H1 (cell line): ENCODE data around the gene CBFA2T2. TPM values are rescaled to one million over a fixed set of nuclear protein-coding genes. Genes with fewer than 3 reads are reported as not detected.

Source experiments
- CTCF ChIA-PET: fragments of 300-600 bp; sonication (Branson Sonifier 250); formaldehyde crosslinking; loops from one replicate; lab custom pipeline; 2021; ENCODE audit not compliant: partially characterized antibody; lab: Charles Lee
- POLR2A ChIA-PET: fragments of 300-600 bp; sonication (Branson Sonifier 250); formaldehyde crosslinking; loops from one replicate; lab custom pipeline; 2021; ENCODE audit warnings: inconsistent platforms; ENCODE audit not compliant: partially characterized antibody; lab: Charles Lee
- DNase-seq, 2 experiments: peaks; one replicate each; pipeline versions ENCODE4 v3.0.0 to v3.0.0-alpha.2; 2010 to 2022; ENCODE audit warnings: low spot score in 2 of 2, low read depth in 1 of 2, mixed read lengths in 1 of 2
- FAIRE-seq: peaks from 2 replicates; lab custom pipeline; 2011; peaks lifted over from hg19 to GRCh38; lab: Jason Lieb, UNC
- H2AFZ ChIP-seq: 2 replicates; pipeline ENCODE4 v1.8.1; 2012; ENCODE audit warnings: low read length, inconsistent platforms
- H2AK5ac ChIP-seq: 2 replicates; pipeline ENCODE4 v1.6.1; 2013; ENCODE audit warnings: low read depth, low read length
- H2BK120ac ChIP-seq: replicated peaks from 2 replicates; pipeline ENCODE3; 2013; ENCODE audit warnings: low read depth, low read length, inconsistent platforms
- H2BK12ac ChIP-seq: 2 replicates; pipeline ENCODE4 v1.6.1; 2013; ENCODE audit warnings: low read depth, low read length
- H2BK15ac ChIP-seq: 2 replicates; pipeline ENCODE4 v1.6.1; 2013; ENCODE audit warnings: low read length
- H2BK20ac ChIP-seq: 2 replicates; pipeline ENCODE4 v1.6.1; 2013; ENCODE audit warnings: low read length
- H2BK5ac ChIP-seq: 2 replicates; pipeline ENCODE4 v1.6.1; 2013; ENCODE audit warnings: low read depth, low read length
- H3K14ac ChIP-seq: 2 replicates; pipeline ENCODE4 v1.6.1; 2013; ENCODE audit warnings: inconsistent platforms; ENCODE audit not compliant: insufficient read length
- H3K18ac ChIP-seq: 2 replicates; pipeline ENCODE4 v1.6.1; 2013; ENCODE audit warnings: low read length; ENCODE audit errors: extremely low read depth
- H3K23ac ChIP-seq: 2 replicates; pipeline ENCODE4 v1.6.1; 2013; ENCODE audit warnings: inconsistent platforms; ENCODE audit not compliant: insufficient read length
- H3K23me2 ChIP-seq: 2 replicates; pipeline ENCODE4 v1.6.1; 2013; ENCODE audit warnings: low read depth, low read length
- H3K27ac ChIP-seq: 2 replicates; pipeline ENCODE4 v1.6.1; 2011; ENCODE audit warnings: low read depth, low read length, inconsistent platforms
- H3K27me3 ChIP-seq, 4 experiments: replicated peaks in 1 of 4; 1 replicate in 1 of 4; 2 replicates in 3 of 4; pipeline versions ENCODE4 v1.6.1 to v1.8.1; 2011 to 2013; ENCODE audit warnings: low read length in 3 of 4, mild to moderate bottlenecking in 3 of 4, inconsistent platforms in 2 of 4, mixed read lengths in 2 of 4, moderate library complexity in 1 of 4; ENCODE audit not compliant: control insufficient read depth in 3 of 4, insufficient read depth in 3 of 4; ENCODE audit errors: extremely low read depth in 1 of 4
- H3K36me3 ChIP-seq, 4 experiments: 2 replicates each; pipeline versions ENCODE4 v1.6.1 to v1.8.1; 2011 to 2013; ENCODE audit warnings: mild to moderate bottlenecking in 4 of 4, low read length in 3 of 4, moderate library complexity in 2 of 4, control low read depth in 1 of 4, inconsistent platforms in 1 of 4; ENCODE audit not compliant: insufficient read depth in 4 of 4, control insufficient read depth in 2 of 4
- H3K4ac ChIP-seq: replicated peaks from 2 replicates; pipeline ENCODE3; 2013; ENCODE audit warnings: low read length, low read depth, mixed read lengths, inconsistent platforms; ENCODE audit not compliant: insufficient read length
- H3K4me1 ChIP-seq, 4 experiments: replicated peaks in 1 of 4; 1 replicate in 1 of 4; 2 replicates in 3 of 4; pipeline versions ENCODE4 v1.6.1 to v1.8.1; 2011 to 2013; ENCODE audit warnings: low read length in 3 of 4, inconsistent platforms in 2 of 4, mixed read lengths in 1 of 4; ENCODE audit not compliant: insufficient read depth in 4 of 4, control insufficient read depth in 3 of 4
- H3K4me2 ChIP-seq, 2 experiments: 2 replicates each; pipeline versions ENCODE4 v1.6.1 to v1.8.1; 2011 to 2013; ENCODE audit warnings: low read depth in 2 of 2, low read length in 2 of 2, control low read depth in 1 of 2, inconsistent platforms in 1 of 2, mild to moderate bottlenecking in 1 of 2; ENCODE audit not compliant: insufficient read depth in 1 of 2
- H3K4me3 ChIP-seq, 4 experiments: fragments of 200-600, 300-600 bp in 1 of 4; sonication (generic), shearing (Covaris generic), sonication (Bioruptor Twin) in 1 of 4; 2 replicates each; pipeline versions ENCODE4 v1.5.1 to v1.8.1; 2011 to 2016; ENCODE audit warnings: low read length in 4 of 4, low read depth in 3 of 4, control low read depth in 2 of 4, inconsistent platforms in 2 of 4, mild to moderate bottlenecking in 2 of 4, mixed read lengths in 1 of 4, moderate library complexity in 1 of 4; ENCODE audit not compliant: insufficient read depth in 2 of 4; ENCODE audit errors: extremely low read depth in 1 of 4
- H3K56ac ChIP-seq: replicated peaks from 2 replicates; pipeline ENCODE3; 2013; ENCODE audit warnings: low read depth, mild to moderate bottlenecking, mixed read lengths, low read length, inconsistent platforms; ENCODE audit not compliant: insufficient read length
- H3K79me1 ChIP-seq: 2 replicates; pipeline ENCODE4 v1.6.1; 2013; ENCODE audit warnings: low read depth, low read length, control low read depth
- H3K79me2 ChIP-seq, 2 experiments: 2 replicates each; pipeline versions ENCODE4 v1.6.1 to v1.8.1; 2012 to 2013; ENCODE audit warnings: low read length in 2 of 2, mild to moderate bottlenecking in 2 of 2, inconsistent platforms in 1 of 2; ENCODE audit not compliant: insufficient read depth in 2 of 2, control insufficient read depth in 1 of 2
- H3K9ac ChIP-seq, 4 experiments: replicated peaks in 1 of 4; 1 replicate in 1 of 4; 2 replicates in 3 of 4; pipeline versions ENCODE4 v1.6.1 to v1.8.1; 2011 to 2013; ENCODE audit warnings: low read depth in 3 of 4, low read length in 3 of 4, control low read depth in 2 of 4, mild to moderate bottlenecking in 2 of 4, moderate library complexity in 2 of 4, inconsistent platforms in 1 of 4; ENCODE audit errors: extremely low read depth in 1 of 4
- H3K9me3 ChIP-seq, 2 experiments: 2 replicates each; pipeline versions ENCODE4 v1.6.1 to v1.8.1; 2012 to 2013; ENCODE audit warnings: mild to moderate bottlenecking in 2 of 2, moderate library complexity in 2 of 2, control low read depth in 1 of 2, inconsistent platforms in 1 of 2, low read depth in 1 of 2, low read length in 1 of 2, mixed read lengths in 1 of 2; ENCODE audit not compliant: insufficient read depth in 2 of 2
- H4K20me1 ChIP-seq, 2 experiments: replicated peaks in 1 of 2; 2 replicates each; pipeline versions ENCODE3 to v1.8.1; 2011 to 2013; ENCODE audit warnings: inconsistent platforms in 2 of 2, low read length in 2 of 2, mild to moderate bottlenecking in 1 of 2; ENCODE audit not compliant: insufficient read depth in 2 of 2, control insufficient read depth in 1 of 2
- H4K5ac ChIP-seq: 2 replicates; pipeline ENCODE4 v1.6.1; 2013; ENCODE audit warnings: low read length, low read depth, mixed read lengths, inconsistent platforms; ENCODE audit not compliant: insufficient read length
- H4K8ac ChIP-seq: 2 replicates; pipeline ENCODE4 v1.8.0; 2013; ENCODE audit warnings: mild to moderate bottlenecking, moderate library complexity, low read length, inconsistent platforms; ENCODE audit not compliant: insufficient read depth; ENCODE audit errors: extremely low read depth
- H4K91ac ChIP-seq: replicated peaks from 2 replicates; pipeline ENCODE3; 2013; ENCODE audit warnings: low read length, mixed read lengths, inconsistent platforms; ENCODE audit not compliant: insufficient read length
- HDAC6 ChIP-seq: IDR thresholded peaks from one replicate; pipeline ENCODE4 v1.7.1; 2012; ENCODE audit warnings: low read depth, mild to moderate bottlenecking, inconsistent platforms, low read length, moderate library complexity
- NANOG ChIP-seq: IDR thresholded peaks from 2 replicates; pipeline ENCODE4 v1.6.1; 2011; ENCODE audit warnings: low read length, low read depth, mild to moderate bottlenecking, inconsistent platforms; ENCODE audit not compliant: insufficient read depth, poor library complexity, severe bottlenecking
- PHF8 ChIP-seq: fragments of 200-600 bp; sonication (generic); conservative IDR thresholded peaks from 2 replicates; pipeline ENCODE4 v1.7.1; 2012; ENCODE audit warnings: low read depth, mild to moderate bottlenecking, inconsistent platforms, low read length, moderate library complexity
- POU5F1 ChIP-seq: IDR thresholded peaks from 2 replicates; pipeline ENCODE4 v1.6.1; 2011; ENCODE audit warnings: low read depth, mild to moderate bottlenecking, low read length, moderate library complexity
- RAD21 ChIP-seq, 2 experiments: IDR thresholded peaks in 1 of 2; conservative IDR thresholded peaks in 1 of 2; 2 replicates each; pipeline ENCODE4 v1.6.1; 2011; ENCODE audit warnings: low read depth in 2 of 2, low read length in 2 of 2, improper control_type of control experiment in 1 of 2, inconsistent platforms in 1 of 2, mild to moderate bottlenecking in 1 of 2, moderate library complexity in 1 of 2
- TAF7 ChIP-seq: optimal IDR thresholded peaks from 2 replicates; pipeline ENCODE3; 2011; ENCODE audit warnings: low read depth, mild to moderate bottlenecking, inconsistent platforms, low read length, moderate library complexity, borderline replicate concordance
- TEAD4 ChIP-seq: IDR thresholded peaks from 2 replicates; pipeline ENCODE4 v1.6.1; 2012; ENCODE audit warnings: low read depth, low read length, inconsistent platforms, mixed read lengths
- WGBS, 2 experiments: shearing (Covaris generic) in 1 of 2; methylation state at CpG; one replicate each; pipeline versions ENCODE4 v1.1.6 to v1.1.7; 2013 to 2015; ENCODE audit warnings: low lambda C conversion rate in 2 of 2, mixed read lengths in 2 of 2, inconsistent platforms in 1 of 2, low coverage in 1 of 2, missing lambda C conversion rate in 1 of 2; ENCODE audit not compliant: insufficient replicate concordance in 2 of 2, insufficient coverage in 1 of 2, insufficient read length in 1 of 2; ENCODE audit errors: extremely low coverage in 1 of 2, missing lambda C conversion rate in 1 of 2; 5-methylcytosine and 5-hydroxymethylcytosine counted together
- polyA plus RNA-seq, 7 experiments: library from polyadenylated mRNA; depleted of rRNA in 3 of 7; stranded (reverse) in 5 of 7; unstranded in 2 of 7; fragments of >200 nt in 5 of 7; fragments of 200-250 nt in 2 of 7; gene quantifications; 1 replicate in 5 of 7; 2 replicates in 1 of 7; 4 replicates in 1 of 7; pipeline versions ENCODE4 v1.2.1 to v1.2.3, GENCODE V29; 2011 to 2013; ENCODE audit warnings: missing spikeins in 2 of 7, mixed read lengths in 2 of 7
- total RNA-seq: library from RNA; stranded (reverse); fragmentation: NEBNext Ultra II Directional; extraction: Animal tissue kit (Norgen Biotek cat#: 25700); gene quantifications from 2 replicates; pipeline ENCODE4 v1.2.1, GENCODE V29; 2021

CBFA2T2 gene
- total and polyA plus RNA-seq, 2 of the 8 experiments (the other 6 are each of a cell fraction or from before 2014, with no cell fraction given) = 11.6 to 12.9 TPM

DNA sequence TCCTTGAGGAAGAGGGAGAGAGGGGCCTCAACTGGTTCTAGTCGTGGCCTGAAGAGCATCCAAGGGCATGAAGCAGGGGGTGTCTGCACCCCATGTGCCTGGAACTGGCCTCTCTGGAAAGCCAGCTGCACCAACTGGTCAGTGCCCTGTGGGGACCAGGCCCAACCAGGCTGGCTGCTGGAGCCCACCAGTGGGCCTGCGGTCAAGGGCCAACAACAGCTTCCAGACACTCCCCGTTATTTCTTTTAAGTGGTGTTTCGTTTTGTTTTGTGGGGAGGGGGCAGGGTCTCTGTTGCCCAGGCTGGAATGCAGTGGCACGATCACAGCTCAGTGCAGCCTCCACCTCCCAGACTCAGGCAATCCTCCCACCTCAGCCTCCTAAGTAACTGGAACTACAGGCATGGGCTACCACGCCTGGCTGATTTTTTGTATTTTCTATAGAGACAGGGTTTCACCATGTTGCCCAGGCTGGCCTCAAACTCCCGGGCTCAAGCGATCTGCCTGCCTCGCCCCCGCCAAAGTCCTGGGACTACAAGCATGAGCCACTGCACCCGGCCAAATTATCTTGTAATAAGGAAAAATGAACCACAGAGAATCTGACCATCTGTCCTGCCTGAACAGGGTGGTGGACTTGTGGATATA lies 160.3 kb downstream of the CBFA2T2 start:
- FAIRE-seq = no peak

More for the DNA sequence above, 160.3 kb downstream of the CBFA2T2 start:
- Histone ChIP-seq H2AK5ac (no peak overlapping the region), H3K27ac (no peak overlapping the region), H3K4ac (no peak overlapping the region), H3K79me1 (no peaks in the 10 kb centered on the region), H3K79me2 (no peaks in the 10 kb centered on the region), H4K8ac (no peak overlapping the region), H3K14ac (no peak overlapping the region), H2BK120ac (no peak overlapping the region)
- TF ChIP-seq POU5F1 = no peak
- TF ChIP-seq PHF8 = no peak
- no peak for TF ChIP-seq TEAD4
- TF ChIP-seq RAD21 (IDR thresholded peaks at IDR 0.05 in 1 of 2, conservative IDR thresholded peaks at IDR 0.05 in 1 of 2; ENCODE audit: low read depth in 2 of 2, low read length in 2 of 2) = no peak
- TF ChIP-seq TAF7 = no peak
- no peak for TF ChIP-seq NANOG
- TF ChIP-seq HDAC6 = no peak
- TF ChIP-seq, all 59 proteins: peak for 0
- H3K4me2 ChIP-seq = no peak overlapping the region
- no peak overlapping the region for H2BK20ac ChIP-seq
- no peak overlapping the region for H3K56ac ChIP-seq
- peaks cover 0 to 11% (median 1%) of the 10 kb centered on the region in 4 experiments; a peak in 4 of 7 replicates for H3K4me1 ChIP-seq
- H3K18ac ChIP-seq = no peak overlapping the region
- H3K36me3 ChIP-seq = peaks cover 0 to 2% (median 0%) of the 10 kb centered on the region in 4 experiments; a peak in 2 of 8 replicates
- no peak overlapping the region for H2BK5ac ChIP-seq
- H4K91ac ChIP-seq = no peak overlapping the region
- H3K4me3 ChIP-seq = no peak overlapping the region
- ChIA-PET CTCF (interaction anchor here (1.0 to 4.5 kb wide), 2 partner anchors 18 to 32 kb away, joined by 3 to 38 read pairs; partner anchors contain the start of gene ACTL10), POLR2A (interaction anchor here (1.7 kb wide), 1 partner anchor 14 kb away, joined by 6 read pairs; no protein-coding TSS in a partner anchor)
- WGBS, 2 experiments = 90% methylated on average over 11 of the region's 11 CpGs; no CpG with 5 or more reads in 1 of the 2 experiments
- H4K5ac ChIP-seq = no peak overlapping the region
- H3K23me2 ChIP-seq = no peaks in the 10 kb centered on the region
- H3K9ac ChIP-seq = no peak overlapping the region
- no peaks in the 10 kb centered on the region for H3K9me3 ChIP-seq
- H2BK12ac ChIP-seq = no peak overlapping the region
- peaks cover 0 to 2% of the 10 kb centered on the region in 2 experiments for H4K20me1 ChIP-seq
- DNase-seq = no peak
- no peaks in the 10 kb centered on the region for H3K27me3 ChIP-seq
- no peak overlapping the region for H2BK15ac ChIP-seq
- H2AFZ ChIP-seq = no peak overlapping the region
- no peak overlapping the region for H3K23ac ChIP-seq
